ENCODE data around the gene USP9Y. TPM values are rescaled to one million over a fixed set of nuclear protein-coding genes. Genes with fewer than 3 reads are reported as not detected.

The USP9Y gene
- polyA plus RNA-seq, 1 donor (not counting 4 experiments of a cell fraction or from before 2014, with no cell fraction given) = not detected

- H3K4me2 ChIP-seq (ENCODE audit: control insufficient read depth, extremely low read depth, insufficient read depth, low read depth, low read length) = no peak overlapping the region
- H2AFZ ChIP-seq (ENCODE audit: control insufficient read depth, low read length) = no peak overlapping the region
- no peak overlapping the region for H3K9ac ChIP-seq (ENCODE audit: control insufficient read depth, extremely low read depth, insufficient read depth, low read length)
- DNase-seq (ENCODE audit: low read depth, low spot score) = no peak
- H3K9me3 ChIP-seq (ENCODE audit: control insufficient read depth, low read depth, low read length) = no peaks in the 10 kb centered on the region
- H4K20me1 ChIP-seq (ENCODE audit: control insufficient read depth, extremely low read depth, insufficient read depth, low read length) = no peaks in the 10 kb centered on the region
- no peak for FAIRE-seq
- no peaks in the 10 kb centered on the region for H3K36me3 ChIP-seq (ENCODE audit: control insufficient read depth in 2 of 2, extremely low read depth in 1 of 2, insufficient read depth in 2 of 2, low read length in 2 of 2)
- no peak overlapping the region for H3K4me3 ChIP-seq (ENCODE audit: control insufficient read depth in 2 of 3, extremely low read depth in 1 of 3, insufficient read depth in 2 of 3, low read depth in 1 of 3, low read length in 3 of 3)
- H3K9me1 ChIP-seq (ENCODE audit: control insufficient read depth, extremely low read depth, insufficient read depth, low read length) = no peaks in the 10 kb centered on the region
- dilution Hi-C loops (cut with MboI; ENCODE audit: extremely low pct_ligation_motif_present, low sequenced_read_pairs) = no loop called here
- no peaks in the 10 kb centered on the region for H3K27me3 ChIP-seq (ENCODE audit: control insufficient read depth, extremely low read depth, insufficient read depth, low read length)
- no peak overlapping the region for H3K27ac ChIP-seq (ENCODE audit: control insufficient read depth, insufficient read depth, low read length)
- H3K79me2 ChIP-seq (ENCODE audit: control insufficient read depth, insufficient read depth, low read length) = no peaks in the 10 kb centered on the region
- H3K4me1 ChIP-seq (ENCODE audit: control insufficient read depth, extremely low read depth, insufficient read depth, low read length) = no peaks in the 10 kb centered on the region
- TF ChIP-seq EZH2 (IDR thresholded peaks at IDR 0.05; ENCODE audit: low read length) = no peak
- TF ChIP-seq CTCF (optimal IDR thresholded peaks at IDR 0.05 in 1 of 3, IDR thresholded peaks at IDR 0.05 in 1 of 3, conservative IDR thresholded peaks at IDR 0.05 in 1 of 3; ENCODE audit: extremely low read depth in 1 of 3, insufficient read depth in 2 of 3, low read length in 3 of 3) = no peak
These were observed 197.6 kb downstream of the USP9Y start for GRCh38 chrY:12898604-12899003.

GRCh38 chrY:12904618-12905516 is 203.8 kb downstream of the USP9Y start, which contains the start of gene DDX3Y:
DDX3Y (plus strand) TSS chrY:12904868; CDS start chrY:12904937, 69 bp downstream.
- no peaks in the 10 kb centered on the region for H4K20me1 ChIP-seq (ENCODE audit: control insufficient read depth, extremely low read depth, insufficient read depth, low read length)
- H2AFZ ChIP-seq (ENCODE audit: control insufficient read depth, low read length) = no peak within 1 kb of the TSS
- no peak within 1 kb of the TSS for H3K4me3 ChIP-seq (ENCODE audit: control insufficient read depth in 2 of 3, extremely low read depth in 1 of 3, insufficient read depth in 2 of 3, low read depth in 1 of 3, low read length in 3 of 3)
- no peak within 1 kb of the TSS for H3K27ac ChIP-seq (ENCODE audit: control insufficient read depth, insufficient read depth, low read length)
- H3K9ac ChIP-seq (ENCODE audit: control insufficient read depth, extremely low read depth, insufficient read depth, low read length) = no peak within 1 kb of the TSS
- TF ChIP-seq CTCF (optimal IDR thresholded peaks at IDR 0.05 in 1 of 3, IDR thresholded peaks at IDR 0.05 in 1 of 3, conservative IDR thresholded peaks at IDR 0.05 in 1 of 3; ENCODE audit: extremely low read depth in 1 of 3, insufficient read depth in 2 of 3, low read length in 3 of 3) (no peak), EZH2 (IDR thresholded peaks at IDR 0.05; ENCODE audit: low read length) (no peak)
- no peaks in the 10 kb centered on the region for H3K79me2 ChIP-seq (ENCODE audit: control insufficient read depth, insufficient read depth, low read length)
- DNase-seq (ENCODE audit: low read depth, low spot score) (no peak), FAIRE-seq (no peak)
- dilution Hi-C loops (cut with MboI; ENCODE audit: extremely low pct_ligation_motif_present, low sequenced_read_pairs) = no loop called here
- no peaks in the 10 kb centered on the region for H3K9me1 ChIP-seq (ENCODE audit: control insufficient read depth, extremely low read depth, insufficient read depth, low read length)
- no peaks in the 10 kb centered on the region for H3K27me3 ChIP-seq (ENCODE audit: control insufficient read depth, extremely low read depth, insufficient read depth, low read length)
- H3K36me3 ChIP-seq (ENCODE audit: control insufficient read depth in 2 of 2, extremely low read depth in 1 of 2, insufficient read depth in 2 of 2, low read length in 2 of 2) = no peaks in the 10 kb centered on the region
- H3K4me1 ChIP-seq (ENCODE audit: control insufficient read depth, extremely low read depth, insufficient read depth, low read length) = no peaks in the 10 kb centered on the region
- H3K9me3 ChIP-seq (ENCODE audit: control insufficient read depth, low read depth, low read length) = no peaks in the 10 kb centered on the region
- no peak within 1 kb of the TSS for H3K4me2 ChIP-seq (ENCODE audit: control insufficient read depth, extremely low read depth, insufficient read depth, low read depth, low read length)
